GM23338 (cell line): ENCODE data around the gene UGT1A4. TPM values are rescaled to one million over a fixed set of nuclear protein-coding genes. Genes with fewer than 3 reads are reported as not detected.

Experiments
- ATAC-seq: fragments of 200-7000 bp; cut with Tn5 transposase; 3 replicates; pipeline ENCODE4 v1.9.1; 2020
- DNase-seq: peaks from one replicate; pipeline ENCODE4 v3.0.0-alpha.2; 2015; ENCODE audit warnings: low spot score
- H2AFZ ChIP-seq: fragments of 200-600 bp; sonication (generic); 2 replicates; pipeline ENCODE4 v1.8.0; 2016; ENCODE audit warnings: antibody characterized with exemption, mild to moderate bottlenecking, moderate library complexity
- H3F3A ChIP-seq: fragments of 200-600 bp; sonication (generic); replicated peaks from 2 replicates; pipeline ENCODE4 v1.8.0; 2017; ENCODE audit warnings: antibody characterized with exemption, mixed run types, low read depth
- H3K27ac ChIP-seq: fragments of 200-600 bp; sonication (generic); 2 replicates; pipeline ENCODE4 v1.6.1; 2016; ENCODE audit warnings: low read depth
- H3K27me3 ChIP-seq: fragments of 200-600 bp; sonication (generic); 2 replicates; pipeline ENCODE4 v1.8.0; 2016; ENCODE audit warnings: mild to moderate bottlenecking, mixed run types, moderate library complexity; ENCODE audit not compliant: insufficient read depth
- H3K36me3 ChIP-seq: fragments of 200-600 bp; sonication (generic); 2 replicates; pipeline ENCODE4 v1.8.0; 2016; ENCODE audit warnings: mild to moderate bottlenecking; ENCODE audit not compliant: insufficient read depth
- H3K4me1 ChIP-seq: fragments of 200-600 bp; sonication (generic); 2 replicates; pipeline ENCODE4 v1.8.0; 2016; ENCODE audit warnings: mild to moderate bottlenecking, moderate library complexity; ENCODE audit not compliant: insufficient read depth
- H3K4me2 ChIP-seq: fragments of 200-600 bp; sonication (generic); 2 replicates; pipeline ENCODE4 v1.7.1; 2017; ENCODE audit warnings: mixed run types
- H3K4me3 ChIP-seq: fragments of 200-600 bp; sonication (generic); 2 replicates; pipeline ENCODE4 v1.6.1; 2016; ENCODE audit warnings: mixed run types
- H3K79me2 ChIP-seq: fragments of 200-600 bp; sonication (generic); replicated peaks from 2 replicates; pipeline ENCODE4 v1.8.0; 2017; ENCODE audit warnings: mild to moderate bottlenecking; ENCODE audit not compliant: insufficient read depth
- H3K9me2 ChIP-seq: fragments of 200-600 bp; sonication (generic); 2 replicates; pipeline ENCODE4 v1.8.0; 2017; ENCODE audit not compliant: insufficient read depth
- H4K20me1 ChIP-seq: fragments of 200-600 bp; sonication (generic); replicated peaks from 2 replicates; pipeline ENCODE4 v1.8.0; 2017; ENCODE audit warnings: mild to moderate bottlenecking; ENCODE audit not compliant: insufficient read depth
- H3K27ac Mint-ChIP-seq: 2 replicates; pipeline ENCODE4 v1.8.0; 2020; ENCODE audit warnings: inconsistent platforms, mild to moderate bottlenecking, moderate library complexity, mixed read lengths
- H3K27me3 Mint-ChIP-seq: 3 replicates; pipeline ENCODE4 v1.8.0; 2022; ENCODE audit warnings: low read depth, mild to moderate bottlenecking, moderate library complexity, mixed read lengths, inconsistent platforms; ENCODE audit not compliant: insufficient read depth, poor library complexity
- H3K36me3 Mint-ChIP-seq: 3 replicates; pipeline ENCODE4 v1.8.0; 2021; ENCODE audit warnings: low read depth, mild to moderate bottlenecking, inconsistent platforms, moderate library complexity, mixed read lengths
- H3K4me1 Mint-ChIP-seq: 3 replicates; pipeline ENCODE4 v1.8.0; 2020; ENCODE audit warnings: mild to moderate bottlenecking, inconsistent platforms, mixed read lengths
- H3K4me3 Mint-ChIP-seq: 3 replicates; pipeline ENCODE4 v1.8.0; 2021; ENCODE audit warnings: moderate library complexity, mild to moderate bottlenecking, inconsistent platforms, mixed read lengths
- H3K9me3 Mint-ChIP-seq: 3 replicates; pipeline ENCODE4 v1.8.0; 2020; ENCODE audit warnings: moderate library complexity, mild to moderate bottlenecking, inconsistent platforms, mixed read lengths
- CREB1 ChIP-seq: fragments of 250-450 bp; sonication (Bioruptor Pico); IDR thresholded peaks from 2 replicates; pipeline ENCODE4 v1.5.0; 2020; ENCODE audit warnings: low read depth, mild to moderate bottlenecking, moderate library complexity
- EZH2 ChIP-seq: fragments of 200-600 bp; sonication (generic); IDR thresholded peaks from one replicate; pipeline ENCODE4 v1.8.0; 2017; ENCODE audit warnings: antibody characterized with exemption, mild to moderate bottlenecking, low read depth; ENCODE audit not compliant: unreplicated experiment
- EZH2phosphoT487 ChIP-seq: fragments of 200-600 bp; sonication (generic); IDR thresholded peaks from one replicate; pipeline ENCODE4 v1.8.1; 2018; ENCODE audit warnings: antibody characterized with exemption; ENCODE audit not compliant: unreplicated experiment
- JUNB ChIP-seq: IDR thresholded peaks from one replicate; pipeline ENCODE4 v1.6.1; 2016; ENCODE audit warnings: antibody characterized with exemption; ENCODE audit not compliant: unreplicated experiment
- NANOG ChIP-seq: IDR thresholded peaks from 2 replicates; pipeline ENCODE4 v1.6.1; 2016; ENCODE audit warnings: antibody characterized with exemption, borderline replicate concordance
- STAT1 ChIP-seq: IDR thresholded peaks from one replicate; pipeline ENCODE4 v1.6.1; 2016; ENCODE audit warnings: antibody characterized with exemption; ENCODE audit not compliant: unreplicated experiment
- ZNF331 ChIP-seq: fragments of 250-450 bp; sonication (Bioruptor Pico); IDR thresholded peaks from 2 replicates; pipeline ENCODE4 v1.5.0; 2020; ENCODE audit warnings: low read depth, mild to moderate bottlenecking, moderate library complexity
- polyA plus RNA-seq: library from polyadenylated mRNA; unstranded; fragments of >200 nt; fragmentation: Nextera tagmentation; extraction: Ambion mirVana; gene quantifications from 2 replicates; pipeline ENCODE4 v1.2.1, GENCODE V29; 2016
- total RNA-seq: library from RNA; depleted of rRNA; stranded (reverse); fragments of >200 nt; shearing (Covaris generic); gene quantifications from 2 replicates; pipeline ENCODE4 v1.2.3, GENCODE V29; 2014
- TF ChIP-seq, protein P1 (sequence below): fragments of 250-450 bp; sonication (Bioruptor Pico); IDR thresholded peaks from 2 replicates; pipeline ENCODE4 v1.5.0; 2020; ENCODE audit warnings: mild to moderate bottlenecking, moderate library complexity
- TF ChIP-seq, protein P2 (sequence below): IDR thresholded peaks from one replicate; pipeline ENCODE4 v1.6.1; 2018; ENCODE audit warnings: antibody characterized with exemption; ENCODE audit not compliant: unreplicated experiment
- TF ChIP-seq, protein P3 (sequence below), 2 experiments: fragments of 200-600 bp in 1 of 2; sonication (generic) in 1 of 2; conservative IDR thresholded peaks; 2 replicates each; pipeline versions ENCODE4 v1.5.1 to v1.6.1; 2016 to 2017; ENCODE audit warnings: antibody characterized with exemption in 2 of 2, low read depth in 2 of 2, mild to moderate bottlenecking in 2 of 2, moderate library complexity in 1 of 2
- TF ChIP-seq, protein P4 (sequence below): IDR thresholded peaks from 2 replicates; pipeline ENCODE4 v1.6.1; 2016; ENCODE audit warnings: antibody characterized with exemption

Gene UGT1A4
- total and polyA plus RNA-seq, 2 experiments from 2014 or later: not detected

DNA sequence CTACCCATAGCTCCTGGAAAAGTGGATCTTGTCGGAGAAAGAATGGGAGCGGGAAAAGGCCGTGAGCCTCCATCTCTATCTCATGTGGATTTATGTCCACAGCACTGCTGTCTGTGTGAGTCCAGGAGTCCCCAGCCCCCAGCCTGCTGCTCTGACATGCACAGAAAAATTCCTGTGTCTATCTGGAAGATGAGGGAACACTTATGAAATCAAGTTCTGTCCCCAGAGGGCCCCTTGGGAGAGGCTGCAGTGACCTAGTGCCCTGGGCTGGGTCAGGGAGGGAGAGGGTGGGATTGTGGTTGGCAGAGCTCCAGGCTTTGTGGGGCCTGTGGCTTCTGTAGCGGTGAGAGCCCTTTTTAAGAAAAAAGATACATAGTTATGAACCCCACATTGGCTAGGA lies 98.2 kb downstream of the UGT1A4 start (continued):
- TF ChIP-seq, protein P1, sequence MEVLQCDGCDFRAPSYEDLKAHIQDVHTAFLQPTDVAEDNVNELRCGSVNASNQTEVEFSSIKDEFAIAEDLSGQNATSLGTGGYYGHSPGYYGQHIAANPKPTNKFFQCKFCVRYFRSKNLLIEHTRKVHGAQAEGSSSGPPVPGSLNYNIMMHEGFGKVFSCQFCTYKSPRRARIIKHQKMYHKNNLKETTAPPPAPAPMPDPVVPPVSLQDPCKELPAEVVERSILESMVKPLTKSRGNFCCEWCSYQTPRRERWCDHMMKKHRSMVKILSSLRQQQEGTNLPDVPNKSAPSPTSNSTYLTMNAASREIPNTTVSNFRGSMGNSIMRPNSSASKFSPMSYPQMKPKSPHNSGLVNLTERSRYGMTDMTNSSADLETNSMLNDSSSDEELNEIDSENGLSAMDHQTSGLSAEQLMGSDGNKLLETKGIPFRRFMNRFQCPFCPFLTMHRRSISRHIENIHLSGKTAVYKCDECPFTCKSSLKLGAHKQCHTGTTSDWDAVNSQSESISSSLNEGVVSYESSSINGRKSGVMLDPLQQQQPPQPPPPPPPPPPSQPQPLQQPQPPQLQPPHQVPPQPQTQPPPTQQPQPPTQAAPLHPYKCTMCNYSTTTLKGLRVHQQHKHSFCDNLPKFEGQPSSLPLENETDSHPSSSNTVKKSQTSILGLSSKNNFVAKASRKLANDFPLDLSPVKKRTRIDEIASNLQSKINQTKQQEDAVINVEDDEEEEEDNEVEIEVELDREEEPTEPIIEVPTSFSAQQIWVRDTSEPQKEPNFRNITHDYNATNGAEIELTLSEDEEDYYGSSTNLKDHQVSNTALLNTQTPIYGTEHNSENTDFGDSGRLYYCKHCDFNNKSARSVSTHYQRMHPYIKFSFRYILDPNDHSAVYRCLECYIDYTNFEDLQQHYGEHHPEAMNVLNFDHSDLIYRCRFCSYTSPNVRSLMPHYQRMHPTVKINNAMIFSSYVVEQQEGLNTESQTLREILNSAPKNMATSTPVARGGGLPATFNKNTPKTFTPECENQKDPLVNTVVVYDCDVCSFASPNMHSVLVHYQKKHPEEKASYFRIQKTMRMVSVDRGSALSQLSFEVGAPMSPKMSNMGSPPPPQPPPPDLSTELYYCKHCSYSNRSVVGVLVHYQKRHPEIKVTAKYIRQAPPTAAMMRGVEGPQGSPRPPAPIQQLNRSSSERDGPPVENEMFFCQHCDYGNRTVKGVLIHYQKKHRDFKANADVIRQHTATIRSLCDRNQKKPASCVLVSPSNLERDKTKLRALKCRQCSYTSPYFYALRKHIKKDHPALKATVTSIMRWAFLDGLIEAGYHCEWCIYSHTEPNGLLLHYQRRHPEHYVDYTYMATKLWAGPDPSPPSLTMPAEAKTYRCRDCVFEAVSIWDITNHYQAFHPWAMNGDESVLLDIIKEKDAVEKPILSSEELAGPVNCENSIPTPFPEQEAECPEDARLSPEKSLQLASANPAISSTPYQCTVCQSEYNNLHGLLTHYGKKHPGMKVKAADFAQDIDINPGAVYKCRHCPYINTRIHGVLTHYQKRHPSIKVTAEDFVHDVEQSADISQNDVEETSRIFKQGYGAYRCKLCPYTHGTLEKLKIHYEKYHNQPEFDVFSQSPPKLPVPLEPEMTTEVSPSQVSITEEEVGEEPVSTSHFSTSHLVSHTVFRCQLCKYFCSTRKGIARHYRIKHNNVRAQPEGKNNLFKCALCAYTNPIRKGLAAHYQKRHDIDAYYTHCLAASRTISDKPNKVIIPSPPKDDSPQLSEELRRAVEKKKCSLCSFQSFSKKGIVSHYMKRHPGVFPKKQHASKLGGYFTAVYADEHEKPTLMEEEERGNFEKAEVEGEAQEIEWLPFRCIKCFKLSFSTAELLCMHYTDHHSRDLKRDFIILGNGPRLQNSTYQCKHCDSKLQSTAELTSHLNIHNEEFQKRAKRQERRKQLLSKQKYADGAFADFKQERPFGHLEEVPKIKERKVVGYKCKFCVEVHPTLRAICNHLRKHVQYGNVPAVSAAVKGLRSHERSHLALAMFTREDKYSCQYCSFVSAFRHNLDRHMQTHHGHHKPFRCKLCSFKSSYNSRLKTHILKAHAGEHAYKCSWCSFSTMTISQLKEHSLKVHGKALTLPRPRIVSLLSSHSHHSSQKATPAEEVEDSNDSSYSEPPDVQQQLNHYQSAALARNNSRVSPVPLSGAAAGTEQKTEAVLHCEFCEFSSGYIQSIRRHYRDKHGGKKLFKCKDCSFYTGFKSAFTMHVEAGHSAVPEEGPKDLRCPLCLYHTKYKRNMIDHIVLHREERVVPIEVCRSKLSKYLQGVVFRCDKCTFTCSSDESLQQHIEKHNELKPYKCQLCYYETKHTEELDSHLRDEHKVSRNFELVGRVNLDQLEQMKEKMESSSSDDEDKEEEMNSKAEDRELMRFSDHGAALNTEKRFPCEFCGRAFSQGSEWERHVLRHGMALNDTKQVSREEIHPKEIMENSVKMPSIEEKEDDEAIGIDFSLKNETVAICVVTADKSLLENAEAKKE (CRISPR knock-in tag): no peak
- TF ChIP-seq ZNF331: no peak

DNA sequence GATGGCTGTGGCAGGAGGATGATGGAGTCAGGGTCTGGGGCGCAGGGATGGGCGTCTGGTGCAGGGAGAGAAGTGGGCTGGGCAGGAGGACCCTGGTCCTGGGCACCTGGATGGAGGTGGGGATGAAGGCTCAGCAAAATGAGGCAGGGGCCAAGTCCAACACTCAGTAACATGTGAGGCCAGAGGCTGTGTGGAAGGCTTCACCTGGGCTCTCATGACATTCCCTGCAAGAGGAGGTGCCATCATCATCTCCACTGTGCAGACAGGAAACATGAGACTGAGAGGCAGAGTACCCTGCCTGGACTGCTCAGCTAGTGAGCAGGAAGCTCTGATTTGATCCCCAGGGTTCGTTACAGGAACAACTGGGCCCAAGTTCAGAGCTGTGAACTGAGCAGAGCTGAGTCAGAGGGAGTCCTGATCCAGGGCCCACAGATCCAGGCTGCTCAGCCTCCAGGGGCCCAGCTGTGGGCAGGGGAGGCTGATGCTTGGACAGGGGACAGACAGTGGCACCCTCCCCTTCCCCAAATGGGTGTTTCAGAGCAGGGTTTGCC lies 98.9 kb downstream of the UGT1A4 start:
- Histone ChIP-seq H3K27me3 (no peaks in the 10 kb centered on the region), H4K20me1 (no peaks in the 10 kb centered on the region), H3K36me3 (no peaks in the 10 kb centered on the region), H3K79me2 (no peaks in the 10 kb centered on the region), H3K27ac (no peak overlapping the region), H3K4me1 (no peaks in the 10 kb centered on the region), H3K4me3 (no peak overlapping the region), H3F3A (no peaks in the 10 kb centered on the region), H2AFZ (no peak overlapping the region), H3K9me2 (peaks cover 6% of the 10 kb centered on the region; the same call in 1 of the 2 replicates), H3K4me2 (no peak overlapping the region)
- Mint-ChIP-seq H3K27me3 (peaks cover 12% of the 10 kb centered on the region), H3K4me1 (no peaks in the 10 kb centered on the region; the same call in 2 of the 3 replicates), H3K9me3 (no peaks in the 10 kb centered on the region), H3K4me3 (no peak overlapping the region), H3K27ac (no peak overlapping the region), H3K36me3 (no peaks in the 10 kb centered on the region)
- no peak for ATAC-seq
- DNase-seq: no peak
- TF ChIP-seq, protein P2, sequence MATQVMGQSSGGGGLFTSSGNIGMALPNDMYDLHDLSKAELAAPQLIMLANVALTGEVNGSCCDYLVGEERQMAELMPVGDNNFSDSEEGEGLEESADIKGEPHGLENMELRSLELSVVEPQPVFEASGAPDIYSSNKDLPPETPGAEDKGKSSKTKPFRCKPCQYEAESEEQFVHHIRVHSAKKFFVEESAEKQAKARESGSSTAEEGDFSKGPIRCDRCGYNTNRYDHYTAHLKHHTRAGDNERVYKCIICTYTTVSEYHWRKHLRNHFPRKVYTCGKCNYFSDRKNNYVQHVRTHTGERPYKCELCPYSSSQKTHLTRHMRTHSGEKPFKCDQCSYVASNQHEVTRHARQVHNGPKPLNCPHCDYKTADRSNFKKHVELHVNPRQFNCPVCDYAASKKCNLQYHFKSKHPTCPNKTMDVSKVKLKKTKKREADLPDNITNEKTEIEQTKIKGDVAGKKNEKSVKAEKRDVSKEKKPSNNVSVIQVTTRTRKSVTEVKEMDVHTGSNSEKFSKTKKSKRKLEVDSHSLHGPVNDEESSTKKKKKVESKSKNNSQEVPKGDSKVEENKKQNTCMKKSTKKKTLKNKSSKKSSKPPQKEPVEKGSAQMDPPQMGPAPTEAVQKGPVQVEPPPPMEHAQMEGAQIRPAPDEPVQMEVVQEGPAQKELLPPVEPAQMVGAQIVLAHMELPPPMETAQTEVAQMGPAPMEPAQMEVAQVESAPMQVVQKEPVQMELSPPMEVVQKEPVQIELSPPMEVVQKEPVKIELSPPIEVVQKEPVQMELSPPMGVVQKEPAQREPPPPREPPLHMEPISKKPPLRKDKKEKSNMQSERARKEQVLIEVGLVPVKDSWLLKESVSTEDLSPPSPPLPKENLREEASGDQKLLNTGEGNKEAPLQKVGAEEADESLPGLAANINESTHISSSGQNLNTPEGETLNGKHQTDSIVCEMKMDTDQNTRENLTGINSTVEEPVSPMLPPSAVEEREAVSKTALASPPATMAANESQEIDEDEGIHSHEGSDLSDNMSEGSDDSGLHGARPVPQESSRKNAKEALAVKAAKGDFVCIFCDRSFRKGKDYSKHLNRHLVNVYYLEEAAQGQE: no peak
- TF ChIP-seq, protein P3, sequence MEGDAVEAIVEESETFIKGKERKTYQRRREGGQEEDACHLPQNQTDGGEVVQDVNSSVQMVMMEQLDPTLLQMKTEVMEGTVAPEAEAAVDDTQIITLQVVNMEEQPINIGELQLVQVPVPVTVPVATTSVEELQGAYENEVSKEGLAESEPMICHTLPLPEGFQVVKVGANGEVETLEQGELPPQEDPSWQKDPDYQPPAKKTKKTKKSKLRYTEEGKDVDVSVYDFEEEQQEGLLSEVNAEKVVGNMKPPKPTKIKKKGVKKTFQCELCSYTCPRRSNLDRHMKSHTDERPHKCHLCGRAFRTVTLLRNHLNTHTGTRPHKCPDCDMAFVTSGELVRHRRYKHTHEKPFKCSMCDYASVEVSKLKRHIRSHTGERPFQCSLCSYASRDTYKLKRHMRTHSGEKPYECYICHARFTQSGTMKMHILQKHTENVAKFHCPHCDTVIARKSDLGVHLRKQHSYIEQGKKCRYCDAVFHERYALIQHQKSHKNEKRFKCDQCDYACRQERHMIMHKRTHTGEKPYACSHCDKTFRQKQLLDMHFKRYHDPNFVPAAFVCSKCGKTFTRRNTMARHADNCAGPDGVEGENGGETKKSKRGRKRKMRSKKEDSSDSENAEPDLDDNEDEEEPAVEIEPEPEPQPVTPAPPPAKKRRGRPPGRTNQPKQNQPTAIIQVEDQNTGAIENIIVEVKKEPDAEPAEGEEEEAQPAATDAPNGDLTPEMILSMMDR (conservative IDR thresholded peaks at IDR 0.05; ENCODE audit: low read depth in 2 of 2): no peak
- TF ChIP-seq JUNB: no peak
- no peak for TF ChIP-seq EZH2phosphoT487
- no peak for TF ChIP-seq EZH2
- TF ChIP-seq STAT1: no peak
- no peak for TF ChIP-seq NANOG
- TF ChIP-seq, protein P4, sequence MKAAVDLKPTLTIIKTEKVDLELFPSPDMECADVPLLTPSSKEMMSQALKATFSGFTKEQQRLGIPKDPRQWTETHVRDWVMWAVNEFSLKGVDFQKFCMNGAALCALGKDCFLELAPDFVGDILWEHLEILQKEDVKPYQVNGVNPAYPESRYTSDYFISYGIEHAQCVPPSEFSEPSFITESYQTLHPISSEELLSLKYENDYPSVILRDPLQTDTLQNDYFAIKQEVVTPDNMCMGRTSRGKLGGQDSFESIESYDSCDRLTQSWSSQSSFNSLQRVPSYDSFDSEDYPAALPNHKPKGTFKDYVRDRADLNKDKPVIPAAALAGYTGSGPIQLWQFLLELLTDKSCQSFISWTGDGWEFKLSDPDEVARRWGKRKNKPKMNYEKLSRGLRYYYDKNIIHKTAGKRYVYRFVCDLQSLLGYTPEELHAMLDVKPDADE: no peak
- no peak for TF ChIP-seq CREB1
- no peak for TF ChIP-seq ZNF331
